Bronchial epithelial cell (primary cell): ENCODE measurements around the gene SARDH. TPM values are rescaled to one million over a fixed set of nuclear protein-coding genes. Genes with fewer than 3 reads are reported as not detected.

ENCODE experiments used
- DNase-seq: peaks from one replicate; pipeline ENCODE4 v3.0.0-alpha.2; 2010; ENCODE audit warnings: low read depth
- FAIRE-seq: peaks from 2 replicates; lab custom pipeline; 2011; peaks lifted over from hg19 to GRCh38; lab: Jason Lieb, UNC
- H3K27me3 ChIP-seq: 2 replicates; pipeline ENCODE4 v1.5.1; 2011; ENCODE audit warnings: low read length; ENCODE audit not compliant: control insufficient read depth, insufficient read depth
- H3K36me3 ChIP-seq: 2 replicates; pipeline ENCODE4 v1.5.1; 2011; ENCODE audit warnings: low read length; ENCODE audit not compliant: control insufficient read depth, insufficient read depth
- H3K4me3 ChIP-seq: 2 replicates; pipeline ENCODE4 v1.5.1; 2011; ENCODE audit warnings: mild to moderate bottlenecking, low read depth, low read length, control low read depth
- total RNA-seq: library from RNA; depleted of rRNA; stranded (reverse); fragments of >200 nt; gene quantifications from 2 replicates; pipeline ENCODE4 v1.2.1, GENCODE V29; 2014
- TF ChIP-seq, protein P1 (sequence below): IDR thresholded peaks from 2 replicates; pipeline ENCODE4 v1.5.1; 2011; ENCODE audit warnings: mild to moderate bottlenecking, moderate library complexity, low read length, control low read depth, inconsistent platforms; ENCODE audit not compliant: insufficient read depth, severe bottlenecking

Gene SARDH
- total RNA-seq, 1 donor from 2014 or later: under 0.01 TPM

DNA sequence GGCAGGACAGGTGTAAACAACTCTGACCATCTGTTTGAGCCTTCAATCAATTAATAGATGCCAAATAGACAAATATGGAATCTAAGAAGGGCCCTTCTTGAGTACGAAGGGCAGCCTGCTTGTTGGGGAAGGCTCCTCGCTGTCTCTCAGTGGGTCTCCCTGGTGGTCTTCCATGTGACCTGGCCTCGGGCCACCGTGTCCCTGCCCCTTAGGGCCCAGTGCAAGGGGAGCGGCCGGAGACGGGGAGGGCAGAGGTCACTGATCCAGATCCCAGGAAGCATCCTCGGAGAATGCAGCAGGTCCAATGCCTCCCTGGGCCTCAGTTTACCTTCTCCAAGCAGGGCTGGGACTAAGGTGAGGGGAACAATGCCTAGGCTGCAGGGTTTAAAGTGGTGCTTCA, 99.4 kb downstream of the SARDH start:
- DNase-seq: no peak
- TF ChIP-seq, protein P1, sequence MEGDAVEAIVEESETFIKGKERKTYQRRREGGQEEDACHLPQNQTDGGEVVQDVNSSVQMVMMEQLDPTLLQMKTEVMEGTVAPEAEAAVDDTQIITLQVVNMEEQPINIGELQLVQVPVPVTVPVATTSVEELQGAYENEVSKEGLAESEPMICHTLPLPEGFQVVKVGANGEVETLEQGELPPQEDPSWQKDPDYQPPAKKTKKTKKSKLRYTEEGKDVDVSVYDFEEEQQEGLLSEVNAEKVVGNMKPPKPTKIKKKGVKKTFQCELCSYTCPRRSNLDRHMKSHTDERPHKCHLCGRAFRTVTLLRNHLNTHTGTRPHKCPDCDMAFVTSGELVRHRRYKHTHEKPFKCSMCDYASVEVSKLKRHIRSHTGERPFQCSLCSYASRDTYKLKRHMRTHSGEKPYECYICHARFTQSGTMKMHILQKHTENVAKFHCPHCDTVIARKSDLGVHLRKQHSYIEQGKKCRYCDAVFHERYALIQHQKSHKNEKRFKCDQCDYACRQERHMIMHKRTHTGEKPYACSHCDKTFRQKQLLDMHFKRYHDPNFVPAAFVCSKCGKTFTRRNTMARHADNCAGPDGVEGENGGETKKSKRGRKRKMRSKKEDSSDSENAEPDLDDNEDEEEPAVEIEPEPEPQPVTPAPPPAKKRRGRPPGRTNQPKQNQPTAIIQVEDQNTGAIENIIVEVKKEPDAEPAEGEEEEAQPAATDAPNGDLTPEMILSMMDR: no peak
- no peak for FAIRE-seq
- Histone ChIP-seq H3K4me3 (no peak overlapping the region), H3K27me3 (peaks cover 5% of the 10 kb centered on the region), H3K36me3 (no peaks in the 10 kb centered on the region)

DNA sequence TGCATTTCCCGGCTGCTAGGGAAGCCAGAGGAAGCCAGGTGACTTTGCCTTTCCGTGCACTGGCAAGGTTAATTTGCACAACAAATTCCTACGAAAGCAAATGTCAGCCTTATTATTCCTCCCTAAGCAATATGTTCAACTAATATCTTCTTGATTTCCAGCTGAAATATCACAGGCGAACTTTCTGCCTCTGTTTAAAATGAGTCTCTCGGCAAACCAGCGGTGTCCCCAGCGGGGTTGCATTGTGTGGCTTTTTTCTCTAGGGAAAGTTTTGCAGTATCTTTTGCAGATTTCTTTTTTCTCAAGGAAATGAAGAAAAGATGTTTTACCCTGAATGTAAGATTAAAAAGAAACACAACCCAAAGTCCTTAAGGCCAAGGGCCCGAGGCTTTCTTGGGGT, 100.1 kb downstream of the SARDH start:
- no peak for FAIRE-seq
- Histone ChIP-seq H3K36me3 (no peaks in the 10 kb centered on the region), H3K4me3 (no peak overlapping the region), H3K27me3 (peaks cover 9% of the 10 kb centered on the region)
- TF ChIP-seq, protein P1: no peak
- DNase-seq: no peak

DNA sequence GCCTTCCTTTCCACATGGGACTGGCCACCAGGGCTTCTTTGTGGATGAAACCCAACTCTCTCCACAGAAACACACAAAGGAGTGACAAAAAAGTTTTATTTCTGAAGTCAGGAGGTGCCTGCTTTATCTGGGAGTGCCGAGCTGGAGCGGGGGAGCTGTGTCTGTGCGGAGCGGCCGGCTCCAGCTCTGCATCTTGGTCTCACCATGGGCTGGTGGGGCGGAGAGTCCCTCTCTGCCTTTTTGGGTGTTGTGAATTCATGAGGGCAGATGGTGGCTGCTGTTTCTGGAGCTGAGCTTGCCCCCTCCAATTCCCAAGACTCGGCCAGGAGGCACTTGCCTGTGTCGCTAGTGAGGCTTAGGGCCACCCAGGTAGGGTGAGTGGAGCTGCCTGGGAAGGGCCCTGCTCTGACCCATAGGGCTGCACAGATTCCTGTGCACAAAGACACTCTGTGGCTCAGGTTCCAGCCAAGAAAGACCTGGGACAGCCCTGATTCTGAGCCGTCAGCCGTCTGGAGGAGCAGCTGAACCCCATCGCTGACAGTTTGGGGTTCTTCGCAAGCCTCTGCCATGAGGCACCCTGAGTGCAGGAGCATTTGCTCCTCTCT, 100.6 kb downstream of the SARDH start:
- Histone ChIP-seq H3K4me3 (no peak overlapping the region), H3K36me3 (no peaks in the 10 kb centered on the region), H3K27me3 (peaks cover 9% of the 10 kb centered on the region)
- FAIRE-seq (no peak), DNase-seq (no peak)
- TF ChIP-seq, protein P1: no peak

DNA sequence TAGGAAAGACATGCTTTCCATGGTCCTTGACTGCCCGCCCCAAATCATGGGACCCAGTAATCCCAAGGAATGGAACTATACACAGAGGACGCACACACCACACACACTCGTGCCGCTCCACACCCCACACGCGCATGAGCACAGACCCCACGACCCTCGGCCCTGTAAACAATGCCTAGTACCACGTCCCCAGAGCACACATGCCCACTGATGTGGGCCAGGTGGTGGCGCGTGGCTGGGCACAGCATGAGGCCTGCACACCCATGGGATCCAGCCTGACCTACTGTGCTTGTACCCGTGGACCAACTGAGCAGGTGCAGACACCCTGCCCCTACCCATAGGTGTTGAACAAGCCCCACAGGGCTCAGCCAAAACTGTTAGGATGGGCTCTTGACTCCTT, 101.2 kb downstream of the SARDH start:
- no peak for FAIRE-seq

DNA sequence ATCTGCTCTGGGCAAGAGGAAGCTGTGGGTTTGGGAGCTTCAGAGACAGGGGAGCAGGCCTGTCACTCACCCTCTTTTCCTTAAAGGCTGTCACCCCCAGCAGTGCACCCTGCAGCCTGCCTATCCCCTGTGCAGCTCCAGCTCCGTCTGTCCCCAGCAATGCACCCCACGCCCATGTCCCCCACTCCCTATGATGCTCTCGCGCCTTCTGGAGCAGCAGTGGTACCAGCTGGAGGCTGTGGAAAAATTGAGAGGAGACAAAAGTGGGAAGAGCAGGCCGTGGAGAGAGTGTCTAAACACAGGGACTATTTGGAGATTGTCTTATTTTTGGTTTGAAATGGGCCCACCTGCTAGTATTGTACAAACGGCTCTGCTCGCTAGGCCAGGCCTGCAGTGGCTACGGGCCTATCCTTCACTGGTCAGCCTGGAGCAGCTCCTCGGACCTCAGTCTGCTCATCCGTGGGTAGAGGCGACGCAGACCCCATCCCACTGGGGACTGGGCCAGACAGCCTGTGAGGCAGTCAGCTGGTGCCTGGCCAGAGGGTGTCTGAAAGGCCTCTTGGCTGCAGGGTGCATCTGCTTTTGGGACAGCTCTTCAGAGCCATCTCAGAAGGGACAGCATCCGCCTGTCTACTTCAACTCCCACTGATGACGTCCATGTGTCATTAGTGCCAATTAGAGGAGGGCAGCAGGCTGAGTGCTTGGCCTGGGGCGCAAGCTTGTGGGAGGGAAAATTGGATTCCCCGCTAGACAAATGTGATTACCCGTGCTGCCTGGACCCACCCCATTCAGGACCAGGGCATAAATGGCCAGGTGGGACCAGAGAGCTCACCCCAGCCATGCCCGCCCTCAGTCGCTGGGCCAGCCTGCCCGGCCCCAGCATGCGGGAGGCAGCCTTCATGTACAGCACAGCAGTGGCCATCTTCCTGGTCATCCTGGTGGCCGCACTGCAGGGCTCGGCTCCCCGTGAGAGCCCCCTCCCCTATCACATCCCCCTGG, 102.3 kb downstream of the SARDH start, which contains the start of gene DBH:
TSS of gene DBH (plus strand) at position 831 of the 999 bp plus-strand sequence. CDS start at position 840, 9 bp downstream.
- FAIRE-seq: no peak
- DNase-seq: no peak
- TF ChIP-seq, protein P1: no peak
- peaks cover 9% of the 10 kb centered on the region for H3K27me3 ChIP-seq
- H3K36me3 ChIP-seq: no peaks in the 10 kb centered on the region
- H3K4me3 ChIP-seq: no peak within 1 kb of the TSS

More for the DNA sequence above, 101.2 kb downstream of the SARDH start:
- Histone ChIP-seq H3K27me3 (peaks cover 9% of the 10 kb centered on the region), H3K4me3 (no peak overlapping the region), H3K36me3 (no peaks in the 10 kb centered on the region)
- no peak for DNase-seq
- TF ChIP-seq, protein P1: no peak
